ENCODE data around the gene RIC3.

RIC3 gene

GRCh38 chr11:8086571-8086970, 82.3 kb downstream of the RIC3 start:
- DNase-seq (ENCODE audit: low spot score), result no peak

GRCh38 chr11:8086001-8086479, 82.8 kb downstream of the RIC3 start:
- DNase-seq (ENCODE audit: low spot score), result no peak

DNA sequence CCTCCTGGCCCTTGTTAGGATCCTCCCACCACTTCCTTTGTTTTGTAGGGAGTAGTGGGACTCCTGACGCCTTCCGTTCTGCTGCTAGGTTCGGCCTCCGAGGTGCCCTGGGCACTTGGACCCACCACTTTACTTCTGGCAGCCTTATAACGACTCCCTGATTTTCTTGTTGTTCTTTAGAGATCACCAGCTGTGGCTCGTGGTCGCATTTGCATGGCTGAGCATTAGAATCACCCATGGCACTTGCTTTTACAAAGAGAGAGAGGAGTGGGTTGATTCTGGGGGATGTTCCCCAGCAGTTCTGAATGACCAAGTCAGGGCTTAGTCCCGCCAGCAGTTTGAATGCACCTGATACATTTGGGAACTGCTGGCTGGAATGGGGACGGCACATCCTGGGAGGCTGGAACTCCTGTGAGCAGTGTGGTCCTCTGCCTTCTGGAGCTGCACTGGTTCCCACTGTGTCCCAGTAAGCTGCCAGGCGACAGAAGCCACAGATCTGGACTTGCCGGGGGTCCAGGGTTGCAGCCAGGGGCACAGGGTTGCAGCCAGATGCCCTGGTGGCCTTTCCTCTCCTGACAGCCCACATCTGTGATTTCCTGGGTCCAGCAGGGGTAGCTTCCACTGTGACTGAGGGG, 83.7 kb downstream of the RIC3 start:
- no peak for DNase-seq (ENCODE audit: low spot score)

DNA sequence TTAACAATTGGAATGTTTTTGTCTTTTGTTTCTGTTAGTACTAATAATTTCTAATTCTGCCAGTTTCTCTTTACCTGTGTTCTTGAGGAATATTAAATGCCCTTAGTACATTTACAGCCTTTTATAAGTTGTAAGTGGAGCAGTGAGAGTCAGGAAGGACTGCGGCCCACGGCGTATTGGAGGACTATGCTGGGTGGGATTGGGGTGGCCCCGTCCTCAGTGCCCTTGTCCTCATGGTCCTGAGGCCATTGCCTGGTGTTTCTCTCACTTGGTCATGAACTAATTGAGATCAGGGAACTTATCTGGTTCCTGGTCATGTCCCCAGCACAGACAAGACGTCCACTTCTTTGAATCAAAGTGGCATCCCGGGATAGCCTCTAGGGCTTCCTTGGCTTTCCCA, 84.5 kb downstream of the RIC3 start:
- no peak for DNase-seq (ENCODE audit: low spot score)

DNA sequence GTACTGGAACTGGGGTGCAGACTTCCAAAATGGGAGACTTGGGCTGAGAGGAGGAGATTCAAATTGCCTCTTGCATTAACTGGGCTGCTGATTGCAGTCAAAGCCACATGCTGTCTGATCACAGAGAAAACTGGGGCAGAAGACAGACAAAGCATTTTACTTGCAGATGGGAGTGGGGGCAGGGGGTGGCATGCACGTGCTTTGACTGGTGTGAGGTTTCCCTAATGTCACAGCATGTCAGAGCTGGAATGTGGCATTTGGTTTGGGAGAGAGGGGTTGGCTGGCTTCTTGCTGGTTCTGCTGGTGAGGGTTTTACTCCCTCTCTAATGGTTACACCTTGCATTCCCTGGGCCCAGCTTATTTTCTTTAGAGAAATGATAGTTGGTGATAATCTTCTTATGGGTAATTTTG, 84.9 kb downstream of the RIC3 start:
- DNase-seq (ENCODE audit: low spot score), result no peak

- no peak for DNase-seq (ENCODE audit: low spot score)
These were observed 85.8 kb downstream of the RIC3 start for GRCh38 chr11:8083088-8083395.

- DNase-seq (ENCODE audit: low spot score), result no peak
These were observed 86.3 kb downstream of the RIC3 start for GRCh38 chr11:8082391-8083087.

- no peak for DNase-seq (ENCODE audit: low spot score)
These were observed 87.1 kb downstream of the RIC3 start for GRCh38 chr11:8081591-8082250.

GRCh38 chr11:8080674-8081590, 87.9 kb downstream of the RIC3 start, which contains the start of gene TUB:
Gene TUB (plus strand): TSS chr11:8081211. CDS start chr11:8081511, 300 bp downstream.
- DNase-seq (ENCODE audit: low spot score), result no peak

DNA sequence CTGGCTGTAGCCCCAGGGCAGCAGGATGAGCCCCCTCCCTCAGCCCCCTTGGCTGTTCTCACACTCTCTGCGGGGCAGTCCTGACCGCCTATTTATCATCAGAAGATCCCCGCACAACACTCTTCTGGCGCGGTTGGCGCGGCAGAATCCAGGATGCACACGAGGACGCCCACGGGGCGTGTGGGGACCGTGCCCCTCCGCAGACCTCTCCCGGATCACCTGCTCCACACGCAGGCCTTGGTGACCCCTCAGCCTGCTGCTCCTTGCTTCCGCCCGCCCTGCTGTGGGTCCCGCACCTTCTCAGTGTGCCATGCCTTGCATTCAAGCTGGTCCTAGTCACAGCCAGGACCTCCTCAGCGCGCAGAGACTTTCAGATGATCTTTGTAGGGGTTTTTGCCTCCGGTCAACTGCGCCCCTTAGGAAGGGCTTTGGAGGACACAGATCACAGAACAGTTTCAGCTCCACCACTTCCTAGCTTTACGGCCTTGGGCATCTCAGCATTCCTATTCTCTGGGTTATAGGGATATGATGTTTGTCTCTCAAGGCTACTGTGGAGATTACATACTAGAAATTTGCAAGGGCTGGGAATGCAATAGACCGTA, 88.7 kb downstream of the RIC3 start:
- no peak for DNase-seq (ENCODE audit: low spot score)

DNA sequence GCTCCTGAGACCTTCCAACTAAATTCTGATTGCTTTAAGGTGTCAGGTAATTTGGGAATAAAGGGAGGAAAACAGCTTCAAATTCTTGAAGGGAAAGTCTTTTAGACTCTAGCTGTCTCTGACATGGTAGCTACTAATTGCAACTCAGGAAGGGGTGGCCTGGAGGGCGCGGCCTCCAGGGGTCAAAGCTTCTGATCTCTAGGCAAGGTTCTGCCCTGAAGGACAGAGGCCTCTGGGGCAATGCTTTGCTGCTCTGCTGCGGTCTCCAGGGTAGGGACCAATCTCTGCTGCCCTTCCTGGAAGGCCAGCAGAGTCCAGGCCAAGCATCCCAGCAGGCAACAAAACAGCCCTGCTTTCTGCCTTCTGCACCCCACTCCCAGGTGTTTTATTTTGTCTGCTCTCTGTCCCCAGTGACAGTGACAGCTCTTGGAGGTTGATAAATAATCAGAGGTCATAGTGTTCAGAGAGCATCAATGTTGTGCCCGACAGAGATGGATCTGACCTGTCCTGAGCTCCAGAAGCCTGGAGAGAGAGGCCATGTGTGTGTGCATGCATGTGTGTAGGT, 89.6 kb downstream of the RIC3 start:
- no peak for DNase-seq (ENCODE audit: low spot score)

GRCh38 chr11:8075119-8075726, 93.6 kb downstream of the RIC3 start:
- DNase-seq (ENCODE audit: low spot score), result no peak

- no peak for DNase-seq (ENCODE audit: low spot score)
These were observed 96.9 kb downstream of the RIC3 start for GRCh38 chr11:8071616-8072581.

DNA sequence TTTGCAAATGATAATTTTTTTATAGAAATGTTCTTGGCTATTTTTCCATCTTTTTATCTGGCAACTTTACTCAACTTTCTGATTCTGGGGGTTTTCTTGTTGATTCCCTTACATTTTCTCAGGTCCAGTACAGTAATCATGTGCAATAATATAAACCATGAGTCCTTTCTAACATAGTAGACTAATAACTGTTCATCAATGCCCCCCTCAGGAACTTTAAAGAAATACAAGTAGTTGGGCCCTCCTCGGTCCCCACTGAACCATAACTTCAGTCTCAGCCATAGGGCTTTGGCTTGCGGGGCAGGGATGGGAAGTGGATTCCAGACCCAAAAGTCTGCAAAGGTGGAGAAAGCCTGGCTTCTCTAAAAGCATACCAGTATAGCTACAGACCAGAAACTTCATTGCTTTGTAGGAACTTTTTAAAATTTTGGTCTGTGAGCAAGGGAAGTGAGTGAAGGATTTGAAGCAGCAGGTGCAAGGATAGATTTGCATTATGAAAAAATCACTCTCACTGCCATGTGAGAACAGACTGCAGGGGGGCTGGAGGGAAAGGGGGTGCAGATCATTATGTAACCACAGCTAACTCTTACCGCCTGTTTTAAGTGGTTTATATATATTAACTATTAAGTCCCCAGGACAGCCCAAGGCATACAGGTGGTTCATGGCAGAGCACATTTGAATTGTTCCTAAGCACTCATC, 98.3 kb downstream of the RIC3 start:
- DNase-seq (ENCODE audit: low spot score), result peak; percentile 77

- no peak for DNase-seq (ENCODE audit: low spot score)
These were observed 99.1 kb downstream of the RIC3 start for GRCh38 chr11:8069771-8070170.

GRCh38 chr11:8068605-8069221, 100.1 kb downstream of the RIC3 start:
- peak; percentile 70 for DNase-seq (ENCODE audit: low spot score)

- DNase-seq (ENCODE audit: low spot score), result no peak
These were observed 100.8 kb downstream of the RIC3 start for GRCh38 chr11:8067929-8068575.

GRCh38 chr11:8067567-8067928, 101.3 kb downstream of the RIC3 start:
- no peak for DNase-seq (ENCODE audit: low spot score)
